Nephron progenitor cell (in vitro differentiated cells): ENCODE data around the gene LGR6.

Source experiments
- DNase-seq: peaks from one replicate; pipeline ENCODE4 v3.0.0; 2021
- H3K27ac Mint-ChIP-seq: 2 replicates; pipeline ENCODE4 v1.8.0; 2021; ENCODE audit warnings: mild to moderate bottlenecking, moderate library complexity, mixed read lengths
- H3K27me3 Mint-ChIP-seq: 2 replicates; pipeline ENCODE4 v1.8.0; 2021; ENCODE audit warnings: mild to moderate bottlenecking, low read depth, mixed read lengths; ENCODE audit not compliant: poor library complexity
- H3K36me3 Mint-ChIP-seq: 2 replicates; pipeline ENCODE4 v1.8.0; 2021; ENCODE audit warnings: low read depth, mixed read lengths
- H3K4me1 Mint-ChIP-seq: 2 replicates; pipeline ENCODE4 v1.8.0; 2021; ENCODE audit warnings: mixed read lengths
- H3K4me3 Mint-ChIP-seq: 2 replicates; pipeline ENCODE4 v1.8.0; 2021; ENCODE audit warnings: mild to moderate bottlenecking, moderate library complexity, mixed read lengths
- H3K9me3 Mint-ChIP-seq: 2 replicates; pipeline ENCODE4 v1.8.0; 2021; ENCODE audit warnings: mild to moderate bottlenecking, moderate library complexity, mixed read lengths
- TF ChIP-seq, protein P1 (sequence below): fragments of 200-600 bp; sonication (generic); IDR thresholded peaks from 2 replicates; pipeline ENCODE4 v1.5.0; 2021; ENCODE audit warnings: antibody characterized with exemption

Gene LGR6

GRCh38 chr1:202203238-202204039 lies 9.8 kb downstream of the LGR6 start:
- DNase-seq, result no peak
- Mint-ChIP-seq H3K9me3 (no peaks in the 10 kb centered on the region), H3K4me3 (no peak overlapping the region), H3K27me3 (peaks cover 18% of the 10 kb centered on the region), H3K27ac (no peak overlapping the region), H3K36me3 (no peaks in the 10 kb centered on the region), H3K4me1 (peaks cover 11% of the 10 kb centered on the region)
- TF ChIP-seq, protein P1, sequence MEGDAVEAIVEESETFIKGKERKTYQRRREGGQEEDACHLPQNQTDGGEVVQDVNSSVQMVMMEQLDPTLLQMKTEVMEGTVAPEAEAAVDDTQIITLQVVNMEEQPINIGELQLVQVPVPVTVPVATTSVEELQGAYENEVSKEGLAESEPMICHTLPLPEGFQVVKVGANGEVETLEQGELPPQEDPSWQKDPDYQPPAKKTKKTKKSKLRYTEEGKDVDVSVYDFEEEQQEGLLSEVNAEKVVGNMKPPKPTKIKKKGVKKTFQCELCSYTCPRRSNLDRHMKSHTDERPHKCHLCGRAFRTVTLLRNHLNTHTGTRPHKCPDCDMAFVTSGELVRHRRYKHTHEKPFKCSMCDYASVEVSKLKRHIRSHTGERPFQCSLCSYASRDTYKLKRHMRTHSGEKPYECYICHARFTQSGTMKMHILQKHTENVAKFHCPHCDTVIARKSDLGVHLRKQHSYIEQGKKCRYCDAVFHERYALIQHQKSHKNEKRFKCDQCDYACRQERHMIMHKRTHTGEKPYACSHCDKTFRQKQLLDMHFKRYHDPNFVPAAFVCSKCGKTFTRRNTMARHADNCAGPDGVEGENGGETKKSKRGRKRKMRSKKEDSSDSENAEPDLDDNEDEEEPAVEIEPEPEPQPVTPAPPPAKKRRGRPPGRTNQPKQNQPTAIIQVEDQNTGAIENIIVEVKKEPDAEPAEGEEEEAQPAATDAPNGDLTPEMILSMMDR, result no peak

DNA sequence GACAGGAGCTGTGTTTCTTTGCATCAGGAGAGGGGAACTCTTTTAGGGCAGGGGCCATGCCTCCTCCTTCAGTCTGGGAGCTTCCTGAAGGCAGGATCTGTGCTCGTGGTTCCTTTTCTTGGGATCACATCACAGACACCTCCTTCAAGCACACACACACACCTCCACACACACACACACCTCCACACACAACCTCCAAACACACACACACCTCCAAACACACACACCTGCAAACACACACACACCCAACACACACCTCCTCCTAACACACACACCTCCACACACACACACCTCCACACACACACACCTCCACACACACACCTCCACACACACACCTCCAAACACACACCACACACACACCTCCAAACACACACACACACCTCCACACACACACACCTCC lies 10.5 kb downstream of the LGR6 start:
- Mint-ChIP-seq H3K4me1 (peaks cover 11% of the 10 kb centered on the region), H3K9me3 (no peaks in the 10 kb centered on the region), H3K27me3 (peaks cover 19% of the 10 kb centered on the region), H3K4me3 (no peak overlapping the region), H3K36me3 (no peaks in the 10 kb centered on the region), H3K27ac (no peak overlapping the region)
- TF ChIP-seq, protein P1, result no peak
- DNase-seq, result no peak

DNA sequence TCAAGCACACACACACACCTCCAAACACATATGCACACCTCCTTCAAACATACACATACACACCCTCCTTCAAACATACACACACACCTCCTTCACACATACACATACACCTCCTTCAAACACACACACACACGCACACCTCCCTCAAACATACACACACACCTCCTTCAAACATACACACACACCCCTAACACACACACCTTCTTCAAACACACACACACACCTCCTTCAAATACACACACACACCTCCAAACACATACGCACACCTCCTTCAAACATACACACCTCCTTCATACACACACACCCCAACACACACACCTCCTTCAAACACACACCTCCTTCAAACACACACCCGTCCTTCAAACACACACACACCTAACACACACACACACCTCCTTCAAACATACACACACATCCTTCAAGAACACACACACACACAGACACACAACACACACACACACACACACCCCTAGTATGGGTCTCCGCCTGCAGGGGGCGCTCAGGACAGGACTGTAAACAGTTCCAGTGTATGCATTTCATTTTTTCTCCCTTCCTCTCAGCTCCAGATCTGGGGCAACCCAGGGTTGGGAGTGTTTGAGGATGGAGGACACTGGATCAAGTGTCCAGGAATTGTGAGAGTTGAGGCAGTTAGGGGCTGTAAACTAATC lies 12.1 kb downstream of the LGR6 start:
- no peak for DNase-seq
- H3K27me3 Mint-ChIP-seq, result peaks cover 23% of the 10 kb centered on the region
- no peak overlapping the region for H3K4me3 Mint-ChIP-seq
- no peak overlapping the region for H3K27ac Mint-ChIP-seq
- peaks cover 11% of the 10 kb centered on the region for H3K4me1 Mint-ChIP-seq
- TF ChIP-seq, protein P1, result no peak
- H3K36me3 Mint-ChIP-seq, result no peaks in the 10 kb centered on the region
- no peaks in the 10 kb centered on the region for H3K9me3 Mint-ChIP-seq

DNA sequence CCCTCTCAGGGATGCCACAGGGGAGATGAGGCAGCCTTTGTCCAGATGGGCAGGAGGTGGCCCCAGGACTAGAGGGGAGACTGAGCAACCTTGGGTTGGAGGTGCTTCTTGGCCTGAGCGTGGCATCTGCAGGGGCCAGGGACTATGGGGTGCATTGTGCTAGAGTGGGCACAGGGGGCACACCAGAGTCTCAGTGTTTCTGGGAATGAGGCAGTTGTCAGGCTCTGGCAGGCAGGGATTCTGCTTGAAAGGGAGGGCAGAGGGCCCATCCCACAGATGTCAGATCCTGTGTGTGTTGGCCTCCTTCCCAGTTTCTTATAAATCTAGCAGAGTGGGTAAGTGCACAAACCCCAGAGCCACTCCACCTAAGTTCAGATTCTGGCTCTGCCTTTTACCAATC lies 13.7 kb downstream of the LGR6 start:
- no peaks in the 10 kb centered on the region for H3K9me3 Mint-ChIP-seq
- TF ChIP-seq, protein P1, result no peak
- peaks cover 11% of the 10 kb centered on the region for H3K4me1 Mint-ChIP-seq
- no peak overlapping the region for H3K27ac Mint-ChIP-seq
- peaks cover 31% of the 10 kb centered on the region for H3K27me3 Mint-ChIP-seq
- no peaks in the 10 kb centered on the region for H3K36me3 Mint-ChIP-seq
- no peak overlapping the region for H3K4me3 Mint-ChIP-seq
- DNase-seq, result no peak

GRCh38 chr1:202208351-202208857 lies 14.8 kb downstream of the LGR6 start:
- Mint-ChIP-seq H3K36me3 (no peaks in the 10 kb centered on the region), H3K9me3 (no peaks in the 10 kb centered on the region), H3K27me3 (peaks cover 40% of the 10 kb centered on the region), H3K4me1 (peaks cover 12% of the 10 kb centered on the region), H3K4me3 (no peak overlapping the region), H3K27ac (no peak overlapping the region)
- DNase-seq, result no peak
- TF ChIP-seq, protein P1, result no peak
